ENCODE measurements around the gene GPX2. TPM values are rescaled to one million over a fixed set of nuclear protein-coding genes. Genes with fewer than 3 reads are reported as not detected.

The GPX2 gene
- total and polyA plus RNA-seq, 2 of the 8 experiments (the other 6 are each of a cell fraction or from before 2014, with no cell fraction given) = 0.30 to 0.89 TPM

DNA sequence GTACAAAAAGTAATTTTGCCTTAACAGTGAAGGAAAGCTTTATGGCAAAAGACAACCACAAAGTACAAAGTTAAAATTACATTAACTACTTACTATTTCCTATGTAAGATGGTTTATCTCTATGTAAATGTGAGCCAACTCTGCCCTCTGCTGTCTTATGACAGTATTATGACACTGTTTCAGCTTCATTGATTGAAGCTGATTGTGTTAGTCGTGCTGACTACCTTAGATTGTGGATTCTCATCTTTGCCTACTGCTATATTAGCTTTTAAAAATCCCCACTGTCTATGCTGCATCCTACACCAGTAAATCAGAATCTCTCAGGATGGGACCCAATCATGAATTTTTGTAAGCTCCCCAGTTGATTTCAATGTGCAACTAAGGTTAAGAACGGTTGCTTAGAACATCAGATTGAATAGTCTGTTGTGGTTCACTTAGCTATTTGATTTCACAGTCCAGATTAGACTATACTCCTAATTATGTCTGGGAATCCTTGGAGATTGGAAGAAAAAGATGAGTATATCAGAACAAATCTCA, 50.6 kb downstream of the GPX2 start (continued):
- no peak for TF ChIP-seq SP2 (IDR thresholded peaks at IDR 0.05; ENCODE audit: low read length)
- TF ChIP-seq SIX5 (IDR thresholded peaks at IDR 0.05; ENCODE audit: low read depth, low read length) = no peak
- TF ChIP-seq RAD21 (IDR thresholded peaks at IDR 0.05 in 1 of 2, conservative IDR thresholded peaks at IDR 0.05 in 1 of 2; ENCODE audit: low read depth in 2 of 2, low read length in 2 of 2) = peak; percentile 80 to 90
- TF ChIP-seq TCF12 (IDR thresholded peaks at IDR 0.05; ENCODE audit: low read depth, low read length) = no peak
